Activated CD4-positive, alpha-beta memory T cell treated with anti-CD3 and anti-CD28 coated beads for 36 hours (primary cell): ENCODE data around the gene NUDT1. TPM values are rescaled to one million over a fixed set of nuclear protein-coding genes. Genes with fewer than 3 reads are reported as not detected.
A peak's percentile ranks its signal among the peaks of the same experiment; 100 is the strongest.

Source experiments
- CTCF ChIA-PET: fragments of 350-600 bp; sonication (Branson Sonifier 250); formaldehyde crosslinking; loops from one replicate; lab custom pipeline; 2021; ENCODE audit warnings: antibody characterized with exemption, inconsistent platforms; lab: Charles Lee
- POLR2A ChIA-PET: fragments of 350-600 bp; sonication (Branson Sonifier 250); formaldehyde crosslinking; loops from one replicate; lab custom pipeline; 2021; ENCODE audit warnings: antibody characterized with exemption; lab: Charles Lee
- DNase-seq: peaks from one replicate; pipeline ENCODE4 v3.0.0-alpha.2; 2020
- H3K27ac Mint-ChIP-seq: one replicate; pipeline ENCODE4 v1.8.0; 2021; ENCODE audit warnings: mixed read lengths
- H3K27me3 Mint-ChIP-seq: one replicate; pipeline ENCODE4 v1.8.0; 2021; ENCODE audit warnings: mixed read lengths
- H3K36me3 Mint-ChIP-seq: one replicate; pipeline ENCODE4 v1.8.0; 2021; ENCODE audit warnings: mixed read lengths
- H3K4me1 Mint-ChIP-seq: one replicate; pipeline ENCODE4 v1.8.0; 2021; ENCODE audit warnings: low read depth, mixed read lengths
- H3K4me3 Mint-ChIP-seq: one replicate; pipeline ENCODE4 v1.8.0; 2021; ENCODE audit warnings: mild to moderate bottlenecking, mixed read lengths
- H3K9me3 Mint-ChIP-seq: one replicate; pipeline ENCODE4 v1.8.0; 2021; ENCODE audit warnings: mixed read lengths
- intact Hi-C: fragments of 100-400 bp; cut with micrococcal nuclease; formaldehyde crosslinking; loops from one replicate; pipeline ENCODE4 v1.15.1; 2023
- total RNA-seq, 2 experiments: library from RNA; stranded (reverse); gene quantifications; one replicate each; pipeline ENCODE4 v1.2.3, GENCODE V29; 2021

The NUDT1 gene
- total RNA-seq, 2 experiments from 2014 or later = 112 to 114 TPM

DNA sequence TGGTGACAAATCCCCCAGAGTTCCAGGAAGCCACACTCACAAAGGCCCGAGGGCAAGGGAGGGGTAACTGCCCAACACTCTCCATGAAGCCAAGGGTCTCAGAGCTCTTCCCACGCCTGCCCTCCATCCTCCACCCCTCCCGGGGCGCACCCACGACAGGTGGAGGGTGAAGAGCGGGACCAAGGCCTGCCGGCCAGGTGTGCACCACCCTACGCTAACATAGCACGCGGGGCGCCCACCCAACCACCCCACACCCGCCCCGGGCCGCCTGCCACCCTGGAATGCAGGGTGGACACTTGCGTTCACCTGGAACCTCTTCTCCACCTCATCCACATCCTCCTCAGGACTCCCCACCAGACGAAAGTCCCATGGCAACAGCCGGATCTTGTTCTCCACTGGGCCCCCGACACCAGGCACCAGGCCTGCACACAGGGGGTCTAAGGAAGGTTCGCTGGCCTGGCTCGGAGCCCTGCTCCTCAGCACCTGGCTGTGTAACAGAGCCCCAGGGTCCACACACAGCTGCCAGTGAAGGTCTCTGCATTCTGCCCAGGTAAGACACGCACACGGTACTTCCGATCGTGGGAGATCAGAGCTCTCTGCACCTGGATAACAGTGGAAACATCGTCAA, 42.0 kb upstream of the NUDT1 start:
- Mint-ChIP-seq H3K27me3 (no peaks in the 10 kb centered on the region), H3K9me3 (peaks cover 15% of the 10 kb centered on the region), H3K4me3 (no peak overlapping the region), H3K36me3 (peaks cover 26% of the 10 kb centered on the region), H3K27ac (no peak overlapping the region), H3K4me1 (no peaks in the 10 kb centered on the region)
- ChIA-PET POLR2A (no interaction called here), CTCF (no interaction called here)
- DNase-seq = no peak
- intact Hi-C loops = no loop called here

DNA sequence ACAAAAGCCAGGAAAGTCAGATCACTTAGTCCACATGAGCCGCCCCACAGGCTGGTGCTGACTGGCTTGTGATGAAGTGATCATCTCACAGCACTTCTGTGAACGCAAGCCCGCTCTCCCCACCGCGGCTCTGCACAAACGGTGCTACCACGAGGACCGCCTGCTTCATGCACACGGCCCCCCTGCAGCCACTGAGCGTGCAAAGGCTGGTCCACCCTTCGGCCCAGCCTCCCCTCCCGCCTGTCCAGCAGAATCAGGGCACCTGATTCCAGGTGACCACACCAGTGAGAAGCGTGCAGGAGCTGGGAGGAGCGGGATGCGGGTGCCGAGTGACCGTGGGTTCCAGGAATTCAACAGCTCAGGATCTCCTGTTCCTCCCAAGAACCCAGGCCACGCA, 41.4 kb upstream of the NUDT1 start:
- no peak overlapping the region for H3K4me3 Mint-ChIP-seq

DNA sequence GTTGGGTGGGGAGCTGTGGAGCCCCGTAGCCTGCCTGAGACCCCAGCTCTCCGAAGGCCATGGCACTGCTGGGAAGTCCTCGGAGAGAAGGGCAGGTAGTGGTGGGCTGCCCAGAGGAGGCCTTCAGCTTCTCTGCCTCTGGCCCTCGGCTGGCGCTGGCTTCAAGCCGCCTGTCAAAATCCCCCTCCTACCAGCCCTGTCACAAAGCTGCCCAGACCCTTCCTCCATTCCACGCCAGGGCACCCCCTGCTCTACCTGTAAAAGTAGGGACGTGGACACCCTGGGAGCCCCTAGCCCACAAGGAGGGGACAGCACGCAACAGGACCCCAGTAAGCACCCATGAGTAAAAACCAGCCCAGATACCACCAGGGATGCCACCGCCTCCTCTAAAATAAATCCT, 40.9 kb upstream of the NUDT1 start:
- H3K27me3 Mint-ChIP-seq = no peaks in the 10 kb centered on the region
- ChIA-PET CTCF (no interaction called here), POLR2A (no interaction called here)
- intact Hi-C loops = no loop called here
- H3K36me3 Mint-ChIP-seq = peaks cover 17% of the 10 kb centered on the region
- DNase-seq = no peak
- no peak overlapping the region for H3K4me3 Mint-ChIP-seq
- no peak overlapping the region for H3K27ac Mint-ChIP-seq
- H3K4me1 Mint-ChIP-seq = no peaks in the 10 kb centered on the region
- peaks cover 4% of the 10 kb centered on the region for H3K9me3 Mint-ChIP-seq

More for the DNA sequence above, 41.4 kb upstream of the NUDT1 start:
- Mint-ChIP-seq H3K4me1 (no peaks in the 10 kb centered on the region), H3K27me3 (no peaks in the 10 kb centered on the region), H3K27ac (no peak overlapping the region), H3K36me3 (peaks cover 23% of the 10 kb centered on the region), H3K9me3 (peaks cover 10% of the 10 kb centered on the region)
- ChIA-PET CTCF (no interaction called here), POLR2A (no interaction called here)
- intact Hi-C loops = no loop called here
- DNase-seq = no peak

DNA sequence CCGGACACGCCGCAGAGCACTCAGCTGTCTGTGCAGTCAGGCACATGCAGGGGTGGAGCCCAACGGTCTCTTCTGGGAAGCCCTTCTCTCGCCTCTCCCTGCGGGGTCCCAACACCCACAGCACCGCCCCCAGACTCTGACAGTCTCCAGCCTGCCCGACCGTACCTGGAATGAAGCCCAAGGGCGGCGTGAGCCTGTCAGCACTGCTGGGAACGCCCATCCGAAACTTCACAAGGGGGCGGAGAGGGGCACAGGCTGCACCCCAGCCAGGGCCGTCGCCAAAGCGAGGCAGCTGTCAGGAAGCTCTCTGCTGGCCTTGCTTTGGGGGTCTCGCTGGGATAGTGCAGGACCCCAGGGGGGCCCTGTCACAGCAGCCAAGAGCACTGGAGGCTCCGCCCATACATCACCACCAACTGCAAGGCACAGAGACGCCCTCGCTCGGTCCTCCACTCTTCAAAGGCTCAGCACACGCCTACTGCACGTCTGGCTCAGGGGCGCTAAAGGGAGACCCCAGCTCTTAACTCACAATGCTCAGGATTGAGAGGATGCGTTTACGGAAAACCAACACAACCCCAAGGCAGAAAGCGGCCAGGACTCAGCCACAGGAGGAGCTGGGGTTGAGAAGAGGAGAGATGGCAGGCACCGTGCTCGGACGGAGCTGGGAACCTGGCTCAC, 40.2 kb upstream of the NUDT1 start:
- Mint-ChIP-seq H3K27me3 (no peaks in the 10 kb centered on the region), H3K9me3 (no peaks in the 10 kb centered on the region), H3K27ac (no peak overlapping the region), H3K4me1 (no peaks in the 10 kb centered on the region), H3K36me3 (peaks cover 11% of the 10 kb centered on the region), H3K4me3 (no peak overlapping the region)
- DNase-seq = no peak
- intact Hi-C loops = no loop called here
- CTCF ChIA-PET = no interaction called here
- POLR2A ChIA-PET = no interaction called here

DNA sequence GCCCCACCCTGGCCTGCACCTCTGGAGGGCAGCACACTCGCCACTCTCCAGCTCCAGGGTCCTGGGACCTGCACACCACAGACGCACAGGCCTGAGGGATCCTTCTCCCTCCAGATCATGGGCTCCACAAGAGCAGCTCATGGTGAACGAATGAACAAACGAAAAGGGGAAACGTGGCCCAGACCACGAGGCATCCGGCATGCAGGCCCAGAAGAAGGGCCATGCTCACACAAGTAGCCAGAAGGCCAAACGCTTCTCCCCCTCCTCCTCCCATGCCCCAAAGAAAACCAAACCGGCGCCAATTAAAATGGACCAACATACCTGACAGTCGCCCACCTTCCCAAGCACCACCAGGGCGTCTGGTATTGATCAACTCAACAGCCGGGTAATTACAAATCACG, 39.7 kb upstream of the NUDT1 start:
- no peaks in the 10 kb centered on the region for H3K9me3 Mint-ChIP-seq
- ChIA-PET CTCF (no interaction called here), POLR2A (no interaction called here)
- H3K4me1 Mint-ChIP-seq = no peaks in the 10 kb centered on the region
- peaks cover 9% of the 10 kb centered on the region for H3K36me3 Mint-ChIP-seq
- DNase-seq = no peak
- H3K27ac Mint-ChIP-seq = no peak overlapping the region
- H3K4me3 Mint-ChIP-seq = no peak overlapping the region
- no peaks in the 10 kb centered on the region for H3K27me3 Mint-ChIP-seq
- intact Hi-C loops = no loop called here

DNA sequence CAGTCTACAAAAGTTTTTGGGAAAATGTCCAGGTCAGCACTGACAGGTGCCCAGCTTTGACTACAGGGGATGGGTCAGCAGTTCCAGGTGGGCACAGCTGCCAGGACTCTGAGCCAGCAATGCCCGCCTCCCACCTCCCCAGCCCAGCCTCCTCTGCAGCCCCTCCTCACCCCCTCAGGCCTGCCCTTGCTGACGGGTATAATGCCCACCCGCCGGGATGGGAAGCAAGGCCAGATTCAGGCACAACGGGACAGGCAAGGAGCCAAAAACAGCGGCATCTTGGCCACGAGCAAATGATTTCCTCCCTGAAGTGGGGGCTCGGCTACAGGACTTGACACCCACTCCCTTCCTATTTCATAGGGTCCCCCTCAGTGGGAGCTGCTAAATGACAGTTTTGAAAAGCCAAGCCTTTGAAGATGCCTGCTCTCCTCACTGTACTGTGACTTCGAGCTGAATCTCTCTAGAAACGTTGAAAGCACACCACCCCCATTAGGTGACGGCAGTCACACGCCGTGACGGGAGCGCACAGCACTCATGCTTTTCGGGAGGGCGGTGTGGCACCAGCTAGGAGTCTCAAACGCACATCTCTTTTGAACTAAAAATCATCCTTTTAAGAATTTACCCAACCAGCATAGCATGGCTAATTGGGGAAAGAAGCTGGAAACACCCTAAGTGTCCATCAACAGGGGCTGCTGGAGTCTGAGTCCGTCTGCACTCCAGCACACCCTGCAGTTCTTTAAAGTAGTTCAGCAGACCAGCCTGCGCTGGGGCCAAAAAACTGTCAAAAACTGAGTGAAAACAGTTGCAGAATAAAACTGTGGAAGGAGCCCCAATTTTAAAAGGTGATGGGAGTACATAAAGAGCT, 38.9 kb upstream of the NUDT1 start:
- ChIA-PET CTCF (no interaction called here), POLR2A (no interaction called here)
- intact Hi-C loops = no loop called here
- Mint-ChIP-seq H3K27ac (no peak overlapping the region), H3K27me3 (no peaks in the 10 kb centered on the region), H3K36me3 (peaks cover 12% of the 10 kb centered on the region), H3K9me3 (no peaks in the 10 kb centered on the region), H3K4me3 (no peak overlapping the region), H3K4me1 (no peaks in the 10 kb centered on the region)
- DNase-seq = no peak

DNA sequence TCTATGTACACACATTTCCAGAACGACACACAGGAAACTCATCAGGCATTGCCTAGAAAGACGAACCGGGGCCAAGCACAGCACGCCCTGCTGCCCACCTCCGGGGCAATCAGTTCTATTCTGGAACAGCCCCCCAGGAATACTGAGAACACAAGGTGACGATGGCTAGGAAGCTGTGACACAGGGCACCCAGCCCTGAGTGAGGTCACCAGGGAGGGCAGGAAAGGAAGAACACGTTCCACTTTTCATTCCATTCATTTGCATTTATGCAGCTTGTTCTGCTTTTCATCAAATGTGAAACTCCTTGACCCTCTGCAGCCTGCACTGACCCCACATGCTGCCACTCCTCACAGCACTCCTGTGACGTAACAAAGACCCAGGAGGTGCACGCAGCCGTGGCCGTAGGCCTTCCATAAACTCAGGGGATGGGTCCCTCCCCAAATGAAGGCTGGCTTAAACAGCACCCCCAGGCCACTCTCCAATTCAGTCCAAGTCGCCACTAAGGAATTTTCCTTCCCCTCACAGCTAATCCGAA, 38.2 kb upstream of the NUDT1 start:
- no peak overlapping the region for H3K27ac Mint-ChIP-seq
- intact Hi-C loops = no loop called here
- no peaks in the 10 kb centered on the region for H3K4me1 Mint-ChIP-seq
- no peaks in the 10 kb centered on the region for H3K9me3 Mint-ChIP-seq
- H3K27me3 Mint-ChIP-seq = no peaks in the 10 kb centered on the region
- no peak for DNase-seq
- H3K4me3 Mint-ChIP-seq = no peak overlapping the region
- H3K36me3 Mint-ChIP-seq = peaks cover 14% of the 10 kb centered on the region
- ChIA-PET POLR2A (no interaction called here), CTCF (no interaction called here)

DNA sequence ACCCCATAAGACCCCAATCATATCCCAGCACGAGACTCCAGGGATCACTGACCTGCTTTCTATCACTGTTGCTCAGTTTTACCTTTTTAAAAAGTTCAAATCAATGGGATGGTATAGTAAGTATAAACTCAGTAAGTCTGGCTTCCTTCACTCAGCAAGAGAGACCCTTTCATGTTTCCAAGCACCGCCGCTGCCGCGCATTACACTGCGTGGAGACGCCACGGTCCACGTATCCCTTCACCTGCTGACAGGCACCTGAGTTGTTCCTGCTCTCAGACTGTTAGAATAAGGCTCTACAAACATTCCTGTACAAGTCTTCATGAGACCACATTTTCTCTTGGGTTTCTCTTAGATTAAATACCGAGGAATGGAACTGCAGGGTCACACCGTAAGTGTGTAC, 37.6 kb upstream of the NUDT1 start:
- H3K4me1 Mint-ChIP-seq = no peaks in the 10 kb centered on the region
- CTCF ChIA-PET = no interaction called here
- H3K9me3 Mint-ChIP-seq = no peaks in the 10 kb centered on the region
- no peak overlapping the region for H3K4me3 Mint-ChIP-seq
- no peaks in the 10 kb centered on the region for H3K27me3 Mint-ChIP-seq
- DNase-seq = no peak
- no peak overlapping the region for H3K27ac Mint-ChIP-seq
- POLR2A ChIA-PET = no interaction called here
- intact Hi-C loops = no loop called here
- H3K36me3 Mint-ChIP-seq = peaks cover 13% of the 10 kb centered on the region

DNA sequence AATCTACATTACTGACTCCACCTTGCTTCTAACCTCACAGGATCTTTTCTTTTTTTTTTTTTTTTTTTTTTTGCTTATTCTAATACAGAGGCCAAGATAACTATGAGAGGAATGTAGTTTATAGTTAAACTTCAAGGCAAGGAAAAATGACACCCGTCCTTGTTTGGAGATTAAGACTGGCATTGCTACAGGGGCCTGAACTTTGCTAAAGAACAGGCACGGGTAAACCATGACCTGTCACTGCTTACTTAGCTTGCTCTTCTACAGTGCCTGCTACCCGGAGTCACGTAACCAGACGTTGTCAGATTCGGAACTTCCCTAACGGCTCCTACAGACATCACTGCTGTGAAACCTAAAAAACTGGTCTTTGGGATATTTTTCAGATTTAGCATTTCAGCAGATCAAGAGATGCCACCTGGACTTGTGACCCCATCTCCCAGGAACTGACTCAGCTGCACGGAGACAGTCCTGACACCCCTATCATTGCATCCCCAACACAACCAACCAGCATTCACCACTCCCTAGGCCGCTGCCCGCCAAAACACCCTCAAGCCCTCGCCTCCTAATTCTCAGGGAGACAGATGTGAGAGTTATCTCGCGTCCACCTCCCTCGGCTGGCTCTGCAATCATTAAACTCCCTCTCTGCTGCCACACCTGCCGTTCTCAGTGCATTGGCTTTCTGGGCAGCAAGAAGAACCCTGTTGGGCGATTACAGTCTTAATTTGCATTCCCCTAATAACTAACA, 36.8 kb upstream of the NUDT1 start:
- H3K4me1 Mint-ChIP-seq = no peaks in the 10 kb centered on the region
- intact Hi-C loops = no loop called here
- no peak for DNase-seq
- POLR2A ChIA-PET = no interaction called here
- no peaks in the 10 kb centered on the region for H3K9me3 Mint-ChIP-seq
- H3K27ac Mint-ChIP-seq = no peak overlapping the region
- CTCF ChIA-PET = no interaction called here
- H3K36me3 Mint-ChIP-seq = peaks cover 12% of the 10 kb centered on the region
- no peaks in the 10 kb centered on the region for H3K27me3 Mint-ChIP-seq
- no peak overlapping the region for H3K4me3 Mint-ChIP-seq

DNA sequence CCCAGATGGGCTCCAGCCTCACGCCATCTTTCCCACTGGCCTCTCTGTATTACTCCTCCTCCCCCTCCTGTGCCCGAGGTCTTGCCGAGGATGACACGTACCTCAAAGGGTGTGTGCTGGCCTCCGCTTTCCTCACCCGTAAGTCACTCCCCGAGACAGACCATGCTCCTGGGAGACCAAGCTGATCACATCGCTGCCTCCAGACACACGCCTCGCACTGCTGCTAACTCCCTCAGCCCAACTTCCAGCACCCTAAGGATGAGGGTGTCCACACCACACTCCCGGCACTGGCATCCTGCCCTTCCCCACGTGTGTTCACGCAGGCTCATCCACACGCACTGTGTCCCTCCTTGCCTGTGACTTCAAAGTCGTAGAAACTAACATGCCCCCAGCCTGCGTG, 33.3 kb upstream of the NUDT1 start:
- H3K4me1 Mint-ChIP-seq = no peaks in the 10 kb centered on the region
- DNase-seq = no peak
- intact Hi-C loops = no loop called here
- no peaks in the 10 kb centered on the region for H3K27me3 Mint-ChIP-seq
- POLR2A ChIA-PET = no interaction called here
- H3K36me3 Mint-ChIP-seq = peaks cover 24% of the 10 kb centered on the region
- no peak overlapping the region for H3K4me3 Mint-ChIP-seq
- no peak overlapping the region for H3K27ac Mint-ChIP-seq
- CTCF ChIA-PET = interaction anchor here (3.3 kb wide), 1 partner anchor 13 kb away, joined by 12 read pairs; no protein-coding TSS in a partner anchor
- no peaks in the 10 kb centered on the region for H3K9me3 Mint-ChIP-seq

DNA sequence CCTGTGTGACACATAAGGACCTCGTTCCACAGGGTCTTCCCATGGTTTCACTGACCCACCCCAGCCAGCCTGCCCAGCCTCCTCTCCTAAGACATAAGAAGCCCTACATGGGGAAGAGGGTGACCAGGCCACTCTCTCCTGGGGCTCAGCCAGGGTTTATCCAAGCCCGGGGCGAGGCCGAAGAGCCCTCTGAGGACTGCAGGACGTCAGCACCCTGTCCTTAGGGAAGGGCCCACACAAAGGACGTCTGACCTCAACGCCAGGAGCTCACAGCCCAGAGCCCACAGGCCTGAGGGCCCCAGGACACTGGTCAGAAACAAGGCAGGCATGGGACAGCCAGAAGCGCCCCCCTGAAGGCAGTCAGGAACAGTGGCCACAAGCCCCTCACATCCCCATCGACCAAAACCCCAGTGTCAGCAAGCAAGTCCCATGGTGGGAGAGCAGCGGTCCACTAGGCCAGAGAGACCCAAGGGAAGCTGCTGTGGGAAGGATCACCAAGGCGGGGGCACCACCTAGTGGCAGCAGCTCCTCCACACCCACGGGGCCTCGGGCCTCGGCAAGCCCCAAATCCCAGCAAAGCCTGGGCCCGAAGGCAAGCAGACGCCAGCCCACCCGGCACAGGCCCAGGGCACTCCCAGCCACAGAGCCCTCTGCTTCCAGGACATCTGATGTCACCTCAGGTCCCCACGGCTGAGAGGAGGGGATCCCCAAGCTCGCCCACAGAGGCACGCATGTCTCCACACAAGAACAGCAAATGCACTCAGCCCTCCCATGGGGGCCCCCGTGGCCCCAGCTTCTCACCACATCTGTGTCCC, 32.7 kb upstream of the NUDT1 start:
- Mint-ChIP-seq H3K4me1 (no peaks in the 10 kb centered on the region), H3K27me3 (no peaks in the 10 kb centered on the region), H3K4me3 (no peak overlapping the region), H3K9me3 (no peaks in the 10 kb centered on the region), H3K27ac (no peak overlapping the region), H3K36me3 (peaks cover 28% of the 10 kb centered on the region)
- intact Hi-C loops = no loop called here
- peak; percentile 58 for DNase-seq
- CTCF ChIA-PET = interaction anchor here (0.6 to 3.3 kb wide), 5 partner anchors 14 to 630 kb away, joined by 3 to 12 read pairs (median 3); no protein-coding TSS in a partner anchor
- POLR2A ChIA-PET = no interaction called here
